OCI-LY7 (cell line): ENCODE results near the gene ADARB2.

ENCODE experiments used
- EZH2phosphoT487 ChIP-seq: fragments of 200-600 bp; sonication (generic); IDR thresholded peaks from 2 replicates; pipeline ENCODE4 v1.6.1; 2018; ENCODE audit warnings: low read depth, borderline replicate concordance, mild to moderate bottlenecking, mixed run types, antibody characterized with exemption, low read length, moderate library complexity, mixed read lengths
- TF ChIP-seq, protein P1 (sequence below): fragments of 200-600 bp; sonication (generic); conservative IDR thresholded peaks from 2 replicates; pipeline ENCODE4 v1.5.1; 2014; ENCODE audit warnings: mild to moderate bottlenecking, antibody characterized with exemption, low read length, moderate library complexity, mixed read lengths

DNA sequence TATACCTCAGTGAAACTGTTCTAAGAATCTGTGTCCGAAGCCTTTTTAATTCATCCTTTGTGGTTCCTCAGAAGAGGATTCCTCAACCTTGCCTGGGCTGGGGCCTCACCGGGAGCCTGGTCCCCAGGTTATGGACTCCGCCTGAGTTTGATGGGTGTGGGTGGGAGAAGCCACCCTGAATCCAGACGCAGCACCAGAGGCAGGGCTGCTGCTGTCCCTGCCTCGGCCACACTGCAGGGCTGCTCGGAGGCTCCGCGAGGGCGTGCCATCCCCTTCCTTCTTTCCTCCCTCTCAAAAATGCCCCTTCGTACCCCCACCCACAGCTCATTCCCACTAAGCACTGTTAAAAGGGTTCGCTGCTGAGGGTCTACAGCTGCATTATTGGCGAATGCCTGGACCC is 146.3 kb downstream of the ADARB2 start:
- TF ChIP-seq, protein P1, sequence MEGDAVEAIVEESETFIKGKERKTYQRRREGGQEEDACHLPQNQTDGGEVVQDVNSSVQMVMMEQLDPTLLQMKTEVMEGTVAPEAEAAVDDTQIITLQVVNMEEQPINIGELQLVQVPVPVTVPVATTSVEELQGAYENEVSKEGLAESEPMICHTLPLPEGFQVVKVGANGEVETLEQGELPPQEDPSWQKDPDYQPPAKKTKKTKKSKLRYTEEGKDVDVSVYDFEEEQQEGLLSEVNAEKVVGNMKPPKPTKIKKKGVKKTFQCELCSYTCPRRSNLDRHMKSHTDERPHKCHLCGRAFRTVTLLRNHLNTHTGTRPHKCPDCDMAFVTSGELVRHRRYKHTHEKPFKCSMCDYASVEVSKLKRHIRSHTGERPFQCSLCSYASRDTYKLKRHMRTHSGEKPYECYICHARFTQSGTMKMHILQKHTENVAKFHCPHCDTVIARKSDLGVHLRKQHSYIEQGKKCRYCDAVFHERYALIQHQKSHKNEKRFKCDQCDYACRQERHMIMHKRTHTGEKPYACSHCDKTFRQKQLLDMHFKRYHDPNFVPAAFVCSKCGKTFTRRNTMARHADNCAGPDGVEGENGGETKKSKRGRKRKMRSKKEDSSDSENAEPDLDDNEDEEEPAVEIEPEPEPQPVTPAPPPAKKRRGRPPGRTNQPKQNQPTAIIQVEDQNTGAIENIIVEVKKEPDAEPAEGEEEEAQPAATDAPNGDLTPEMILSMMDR: no peak
- no peak for TF ChIP-seq EZH2phosphoT487
